ENCODE measurements around the gene CRIP2.

DNA sequence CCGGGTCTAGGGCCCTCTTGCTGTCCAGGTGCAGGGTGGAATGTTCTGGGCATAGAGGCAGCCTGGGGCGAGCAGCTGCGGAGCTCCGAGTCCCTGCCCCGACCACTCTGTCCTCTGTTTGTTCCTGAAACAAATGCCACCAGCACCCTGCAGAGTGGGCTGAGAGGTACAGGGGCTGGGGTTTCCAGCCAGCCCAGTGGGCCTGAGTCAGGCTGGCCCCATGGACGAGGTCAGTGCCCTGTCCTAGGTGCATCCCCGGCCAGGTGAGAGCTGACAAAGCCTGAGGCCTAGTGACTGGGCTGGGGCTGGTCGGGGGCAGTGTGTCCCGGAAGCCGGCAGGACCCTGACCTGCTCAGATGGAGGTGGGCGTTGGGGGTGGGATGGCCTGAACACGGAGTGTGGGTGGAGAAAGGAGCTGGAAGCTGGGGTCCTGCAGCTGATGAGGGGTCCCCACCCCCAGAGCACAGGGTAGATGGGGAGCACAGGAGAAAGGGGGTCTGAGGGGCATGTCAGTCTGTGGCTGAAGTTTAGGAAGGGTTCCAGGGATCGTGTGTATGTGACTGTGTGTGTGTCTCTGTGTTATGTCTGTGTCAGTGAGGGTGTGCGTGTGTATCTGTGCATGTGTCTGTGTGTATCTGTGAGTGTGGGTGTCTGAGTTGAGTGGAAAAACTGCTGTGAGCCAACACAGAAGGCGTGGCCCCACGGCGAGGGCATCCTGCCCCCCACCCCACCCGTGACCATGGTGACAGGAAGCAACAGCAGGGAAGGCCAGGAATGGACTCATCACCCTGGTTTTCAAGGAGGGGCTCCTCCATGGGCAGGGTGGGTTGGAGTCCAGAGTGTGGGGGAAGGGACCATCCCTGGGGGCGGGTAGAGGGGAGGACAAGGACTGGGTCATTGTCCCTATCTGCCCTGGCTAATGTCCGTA lies 9.7 kb downstream of the CRIP2 start:
- TF ChIP-seq, protein P1, sequence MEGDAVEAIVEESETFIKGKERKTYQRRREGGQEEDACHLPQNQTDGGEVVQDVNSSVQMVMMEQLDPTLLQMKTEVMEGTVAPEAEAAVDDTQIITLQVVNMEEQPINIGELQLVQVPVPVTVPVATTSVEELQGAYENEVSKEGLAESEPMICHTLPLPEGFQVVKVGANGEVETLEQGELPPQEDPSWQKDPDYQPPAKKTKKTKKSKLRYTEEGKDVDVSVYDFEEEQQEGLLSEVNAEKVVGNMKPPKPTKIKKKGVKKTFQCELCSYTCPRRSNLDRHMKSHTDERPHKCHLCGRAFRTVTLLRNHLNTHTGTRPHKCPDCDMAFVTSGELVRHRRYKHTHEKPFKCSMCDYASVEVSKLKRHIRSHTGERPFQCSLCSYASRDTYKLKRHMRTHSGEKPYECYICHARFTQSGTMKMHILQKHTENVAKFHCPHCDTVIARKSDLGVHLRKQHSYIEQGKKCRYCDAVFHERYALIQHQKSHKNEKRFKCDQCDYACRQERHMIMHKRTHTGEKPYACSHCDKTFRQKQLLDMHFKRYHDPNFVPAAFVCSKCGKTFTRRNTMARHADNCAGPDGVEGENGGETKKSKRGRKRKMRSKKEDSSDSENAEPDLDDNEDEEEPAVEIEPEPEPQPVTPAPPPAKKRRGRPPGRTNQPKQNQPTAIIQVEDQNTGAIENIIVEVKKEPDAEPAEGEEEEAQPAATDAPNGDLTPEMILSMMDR (conservative IDR thresholded peaks at IDR 0.05; ENCODE audit: low read depth in 2 of 2) = no peak
- TF ChIP-seq REST (IDR thresholded peaks at IDR 0.05; ENCODE audit: unreplicated experiment) (no peak), POLR2AphosphoS5 (IDR thresholded peaks at IDR 0.05; ENCODE audit: low read depth) (no peak), EZH2 (IDR thresholded peaks at IDR 0.05; ENCODE audit: low read depth, unreplicated experiment) (no peak), EZH2phosphoT487 (IDR thresholded peaks at IDR 0.05; ENCODE audit: unreplicated experiment) (no peak), JUNB (IDR thresholded peaks at IDR 0.05; ENCODE audit: unreplicated experiment) (no peak), ZNF114 (CRISPR knock-in tag; IDR thresholded peaks at IDR 0.05) (no peak), CREB1 (CRISPR knock-in tag; IDR thresholded peaks at IDR 0.05; ENCODE audit: low read depth) (no peak), STAT1 (IDR thresholded peaks at IDR 0.05; ENCODE audit: unreplicated experiment) (no peak), NANOG (IDR thresholded peaks at IDR 0.05; ENCODE audit: borderline replicate concordance) (no peak), ZNF331 (CRISPR knock-in tag; IDR thresholded peaks at IDR 0.05; ENCODE audit: low read depth) (no peak)
- TF ChIP-seq, protein P2, sequence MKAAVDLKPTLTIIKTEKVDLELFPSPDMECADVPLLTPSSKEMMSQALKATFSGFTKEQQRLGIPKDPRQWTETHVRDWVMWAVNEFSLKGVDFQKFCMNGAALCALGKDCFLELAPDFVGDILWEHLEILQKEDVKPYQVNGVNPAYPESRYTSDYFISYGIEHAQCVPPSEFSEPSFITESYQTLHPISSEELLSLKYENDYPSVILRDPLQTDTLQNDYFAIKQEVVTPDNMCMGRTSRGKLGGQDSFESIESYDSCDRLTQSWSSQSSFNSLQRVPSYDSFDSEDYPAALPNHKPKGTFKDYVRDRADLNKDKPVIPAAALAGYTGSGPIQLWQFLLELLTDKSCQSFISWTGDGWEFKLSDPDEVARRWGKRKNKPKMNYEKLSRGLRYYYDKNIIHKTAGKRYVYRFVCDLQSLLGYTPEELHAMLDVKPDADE (IDR thresholded peaks at IDR 0.05) = no peak
- TF ChIP-seq, protein P3, sequence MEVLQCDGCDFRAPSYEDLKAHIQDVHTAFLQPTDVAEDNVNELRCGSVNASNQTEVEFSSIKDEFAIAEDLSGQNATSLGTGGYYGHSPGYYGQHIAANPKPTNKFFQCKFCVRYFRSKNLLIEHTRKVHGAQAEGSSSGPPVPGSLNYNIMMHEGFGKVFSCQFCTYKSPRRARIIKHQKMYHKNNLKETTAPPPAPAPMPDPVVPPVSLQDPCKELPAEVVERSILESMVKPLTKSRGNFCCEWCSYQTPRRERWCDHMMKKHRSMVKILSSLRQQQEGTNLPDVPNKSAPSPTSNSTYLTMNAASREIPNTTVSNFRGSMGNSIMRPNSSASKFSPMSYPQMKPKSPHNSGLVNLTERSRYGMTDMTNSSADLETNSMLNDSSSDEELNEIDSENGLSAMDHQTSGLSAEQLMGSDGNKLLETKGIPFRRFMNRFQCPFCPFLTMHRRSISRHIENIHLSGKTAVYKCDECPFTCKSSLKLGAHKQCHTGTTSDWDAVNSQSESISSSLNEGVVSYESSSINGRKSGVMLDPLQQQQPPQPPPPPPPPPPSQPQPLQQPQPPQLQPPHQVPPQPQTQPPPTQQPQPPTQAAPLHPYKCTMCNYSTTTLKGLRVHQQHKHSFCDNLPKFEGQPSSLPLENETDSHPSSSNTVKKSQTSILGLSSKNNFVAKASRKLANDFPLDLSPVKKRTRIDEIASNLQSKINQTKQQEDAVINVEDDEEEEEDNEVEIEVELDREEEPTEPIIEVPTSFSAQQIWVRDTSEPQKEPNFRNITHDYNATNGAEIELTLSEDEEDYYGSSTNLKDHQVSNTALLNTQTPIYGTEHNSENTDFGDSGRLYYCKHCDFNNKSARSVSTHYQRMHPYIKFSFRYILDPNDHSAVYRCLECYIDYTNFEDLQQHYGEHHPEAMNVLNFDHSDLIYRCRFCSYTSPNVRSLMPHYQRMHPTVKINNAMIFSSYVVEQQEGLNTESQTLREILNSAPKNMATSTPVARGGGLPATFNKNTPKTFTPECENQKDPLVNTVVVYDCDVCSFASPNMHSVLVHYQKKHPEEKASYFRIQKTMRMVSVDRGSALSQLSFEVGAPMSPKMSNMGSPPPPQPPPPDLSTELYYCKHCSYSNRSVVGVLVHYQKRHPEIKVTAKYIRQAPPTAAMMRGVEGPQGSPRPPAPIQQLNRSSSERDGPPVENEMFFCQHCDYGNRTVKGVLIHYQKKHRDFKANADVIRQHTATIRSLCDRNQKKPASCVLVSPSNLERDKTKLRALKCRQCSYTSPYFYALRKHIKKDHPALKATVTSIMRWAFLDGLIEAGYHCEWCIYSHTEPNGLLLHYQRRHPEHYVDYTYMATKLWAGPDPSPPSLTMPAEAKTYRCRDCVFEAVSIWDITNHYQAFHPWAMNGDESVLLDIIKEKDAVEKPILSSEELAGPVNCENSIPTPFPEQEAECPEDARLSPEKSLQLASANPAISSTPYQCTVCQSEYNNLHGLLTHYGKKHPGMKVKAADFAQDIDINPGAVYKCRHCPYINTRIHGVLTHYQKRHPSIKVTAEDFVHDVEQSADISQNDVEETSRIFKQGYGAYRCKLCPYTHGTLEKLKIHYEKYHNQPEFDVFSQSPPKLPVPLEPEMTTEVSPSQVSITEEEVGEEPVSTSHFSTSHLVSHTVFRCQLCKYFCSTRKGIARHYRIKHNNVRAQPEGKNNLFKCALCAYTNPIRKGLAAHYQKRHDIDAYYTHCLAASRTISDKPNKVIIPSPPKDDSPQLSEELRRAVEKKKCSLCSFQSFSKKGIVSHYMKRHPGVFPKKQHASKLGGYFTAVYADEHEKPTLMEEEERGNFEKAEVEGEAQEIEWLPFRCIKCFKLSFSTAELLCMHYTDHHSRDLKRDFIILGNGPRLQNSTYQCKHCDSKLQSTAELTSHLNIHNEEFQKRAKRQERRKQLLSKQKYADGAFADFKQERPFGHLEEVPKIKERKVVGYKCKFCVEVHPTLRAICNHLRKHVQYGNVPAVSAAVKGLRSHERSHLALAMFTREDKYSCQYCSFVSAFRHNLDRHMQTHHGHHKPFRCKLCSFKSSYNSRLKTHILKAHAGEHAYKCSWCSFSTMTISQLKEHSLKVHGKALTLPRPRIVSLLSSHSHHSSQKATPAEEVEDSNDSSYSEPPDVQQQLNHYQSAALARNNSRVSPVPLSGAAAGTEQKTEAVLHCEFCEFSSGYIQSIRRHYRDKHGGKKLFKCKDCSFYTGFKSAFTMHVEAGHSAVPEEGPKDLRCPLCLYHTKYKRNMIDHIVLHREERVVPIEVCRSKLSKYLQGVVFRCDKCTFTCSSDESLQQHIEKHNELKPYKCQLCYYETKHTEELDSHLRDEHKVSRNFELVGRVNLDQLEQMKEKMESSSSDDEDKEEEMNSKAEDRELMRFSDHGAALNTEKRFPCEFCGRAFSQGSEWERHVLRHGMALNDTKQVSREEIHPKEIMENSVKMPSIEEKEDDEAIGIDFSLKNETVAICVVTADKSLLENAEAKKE (CRISPR knock-in tag; IDR thresholded peaks at IDR 0.05) = no peak

Measured in GM23338 (cell line).